HG03575 (cell line): ENCODE measurements around the gene UBE2O.

ENCODE experiments used
- ATAC-seq: cut with Tn5 transposase; IDR thresholded peaks from one replicate; pipeline ENCODE4 v1.9.1; 2021; ENCODE audit not compliant: unreplicated experiment, insufficient number of reproducible peaks, low FRiP score; ENCODE audit errors: extremely low read depth

The UBE2O gene

GRCh38 chr17:76452660-76453430, at the start of gene UBE2O:
TSS of gene UBE2O (minus strand) at chr17:76453152. CDS start at chr17:76453141, 11 bp downstream.
- no peak for ATAC-seq

DNA sequence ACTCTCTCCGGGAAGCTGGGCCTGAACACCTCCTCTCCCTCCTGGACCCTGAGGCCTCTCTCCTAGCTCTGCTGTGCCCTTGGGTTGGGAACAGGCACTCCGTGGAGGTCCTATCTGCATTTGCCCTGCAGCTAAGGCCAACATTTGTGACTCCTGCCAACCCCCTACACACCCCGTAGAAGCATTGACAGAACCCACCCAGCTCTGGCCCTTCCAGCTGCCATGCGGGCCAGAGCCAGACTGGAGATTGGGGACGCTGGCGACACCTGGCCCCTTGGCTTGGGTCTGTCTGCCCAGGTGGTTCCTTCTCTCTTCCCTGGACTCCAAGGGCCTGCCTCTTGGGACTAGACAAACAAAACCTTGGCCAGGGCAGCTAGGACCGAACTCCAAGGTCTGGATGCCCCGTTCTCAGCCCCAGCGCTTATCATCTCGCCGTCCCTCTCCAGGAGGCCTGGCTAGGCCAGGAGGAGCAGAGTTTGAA, 48.9 kb upstream of the UBE2O start:
- ATAC-seq = no peak

DNA sequence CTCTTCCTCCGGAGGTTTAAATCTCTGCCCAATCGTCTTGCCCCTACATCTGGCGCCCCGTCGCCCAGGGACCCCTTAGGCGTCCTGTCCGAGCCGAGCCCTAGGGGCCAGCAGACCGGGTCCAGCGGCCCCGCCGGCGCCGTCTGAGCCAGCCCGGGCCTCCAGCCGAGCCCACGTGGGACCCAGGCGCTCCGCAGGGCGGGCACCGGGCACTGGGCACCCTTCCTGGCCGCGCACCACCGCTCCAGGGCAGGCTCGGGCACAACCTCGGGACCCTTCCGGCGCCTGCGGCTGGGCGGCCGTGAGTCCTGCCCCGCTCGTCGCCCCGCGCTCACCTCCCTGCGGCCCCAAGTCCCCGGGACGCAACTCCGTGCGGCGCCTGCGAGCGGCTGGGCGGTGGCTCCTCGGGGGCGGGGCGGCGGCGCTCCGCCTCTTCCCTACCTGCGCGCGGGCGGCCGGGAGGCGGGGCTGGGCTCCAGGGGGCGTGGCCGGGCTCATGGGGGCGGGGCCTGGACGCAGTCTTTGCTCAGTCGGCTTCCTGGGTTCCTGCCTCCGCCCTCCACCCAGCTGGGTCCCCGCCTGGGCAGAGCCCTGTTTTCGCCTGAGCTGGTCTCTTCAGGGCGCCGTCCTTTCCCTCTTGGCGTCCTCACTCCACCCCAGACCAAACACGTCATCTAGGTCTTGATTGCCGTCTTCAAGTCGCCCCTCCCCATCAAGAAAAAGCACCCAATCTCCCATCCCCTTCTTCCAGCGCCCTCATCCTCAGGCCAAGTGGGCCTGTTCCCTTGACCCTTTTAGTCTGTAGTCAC, 48.3 kb upstream of the UBE2O start, which contains the start of gene RHBDF2:
RHBDF2 (minus strand) TSS at position 406 of the 809 bp plus-strand sequence. CDS start 19,899 bp downstream, outside the sequence.
- ATAC-seq = no peak

DNA sequence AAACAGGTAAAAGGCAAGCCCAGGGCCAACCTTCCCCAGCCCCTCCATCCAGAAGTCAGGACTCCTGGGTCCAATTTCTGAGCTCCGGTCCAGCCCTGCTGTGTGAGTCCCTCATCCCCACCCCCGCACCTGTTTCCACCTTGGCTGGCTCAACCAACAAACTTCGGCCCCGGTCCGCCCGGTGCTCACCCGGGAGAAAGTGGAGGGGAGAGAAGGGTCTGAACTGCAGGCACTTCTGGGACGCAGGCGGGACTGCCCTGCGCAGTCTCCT, 47.7 kb upstream of the UBE2O start:
- no peak for ATAC-seq

- ATAC-seq = no peak
Measured at GRCh38 chr17:76500074-76500746, 47.3 kb upstream of the UBE2O start.

GRCh38 chr17:76499267-76499667, 46.3 kb upstream of the UBE2O start:
- ATAC-seq = no peak

GRCh38 chr17:76498876-76499251, 45.9 kb upstream of the UBE2O start:
- no peak for ATAC-seq

DNA sequence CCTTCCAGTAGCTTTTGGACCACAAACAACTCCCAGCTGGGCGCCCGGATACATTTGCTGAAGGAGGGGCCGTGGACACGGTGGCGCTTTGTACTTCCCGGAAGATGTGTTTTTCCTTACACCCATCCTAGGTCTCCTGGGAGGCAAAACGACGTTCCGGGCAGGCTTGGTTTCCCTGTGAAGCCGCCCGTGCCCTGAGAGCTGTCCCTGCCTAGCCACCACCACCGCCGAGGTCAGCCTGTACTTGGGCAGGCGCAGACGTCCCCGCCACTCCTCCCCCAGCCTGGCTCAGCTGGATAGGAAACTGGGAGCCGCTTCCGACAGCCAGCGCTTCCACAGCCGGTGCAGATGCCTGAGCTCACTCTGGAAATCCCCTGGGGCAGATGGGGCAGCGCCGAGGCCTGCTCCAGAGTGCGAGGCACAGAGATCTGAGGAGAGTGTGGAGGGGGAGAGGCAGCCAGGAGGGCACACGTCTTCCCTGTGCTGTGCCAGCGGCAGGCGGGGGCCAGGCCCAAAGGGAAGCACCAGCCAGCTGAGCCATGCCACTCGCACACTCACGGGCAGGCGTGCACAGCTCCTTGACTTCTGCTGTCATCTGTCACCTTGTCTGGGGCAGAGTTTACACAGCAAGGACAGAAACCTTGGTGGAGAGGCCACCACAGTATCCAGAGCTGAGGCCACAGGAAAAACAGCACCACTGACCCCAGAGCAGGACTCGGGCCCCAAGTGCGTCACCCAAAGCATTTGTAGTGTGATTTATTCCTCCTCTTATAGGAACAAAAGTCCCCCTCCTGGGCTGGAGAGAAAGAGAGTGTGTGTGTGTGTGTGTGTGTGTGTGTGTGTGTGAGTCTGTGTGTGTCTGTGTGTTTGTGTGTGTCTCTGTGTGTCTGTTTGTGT, 45.3 kb upstream of the UBE2O start:
- no peak for ATAC-seq

GRCh38 chr17:76497699-76497978, 44.7 kb upstream of the UBE2O start:
- ATAC-seq = no peak

- no peak for ATAC-seq
Measured at GRCh38 chr17:76496464-76496863, 43.5 kb upstream of the UBE2O start.

DNA sequence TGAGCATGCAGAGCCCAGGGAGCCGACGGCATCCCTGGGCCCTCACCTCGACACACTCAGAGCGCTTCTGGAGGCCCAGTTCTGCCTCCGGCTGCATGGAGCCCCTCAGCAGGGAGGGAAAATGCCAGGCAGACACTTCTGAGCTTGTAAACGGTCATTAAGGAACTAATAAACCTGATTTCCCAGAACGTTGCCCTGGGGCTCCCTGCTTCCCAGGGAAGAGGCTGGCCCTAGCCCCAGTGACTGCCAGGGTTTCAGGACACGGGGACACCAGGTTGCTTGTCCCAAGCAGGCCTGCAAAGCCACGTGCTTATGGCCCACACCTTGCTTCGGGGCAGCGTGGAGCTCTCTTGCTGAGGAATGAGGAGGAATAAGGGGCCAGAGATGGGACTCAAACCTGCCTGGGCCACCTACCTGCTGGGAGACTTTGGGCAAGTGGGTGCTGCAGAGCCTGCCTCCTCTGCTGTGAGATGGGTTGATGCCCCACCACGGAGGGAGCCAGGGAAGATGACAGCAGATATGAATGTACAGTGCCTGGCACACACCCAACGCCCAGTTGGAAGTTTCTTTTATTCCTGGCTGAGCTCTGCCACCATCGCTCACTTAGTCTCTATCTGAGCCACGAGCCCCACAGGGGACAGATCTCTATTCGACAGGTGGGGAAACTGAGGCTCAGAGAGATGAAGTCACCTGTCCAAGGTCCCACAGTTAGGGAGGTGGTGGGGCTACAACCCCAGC, 42.9 kb upstream of the UBE2O start:
- ATAC-seq = no peak

DNA sequence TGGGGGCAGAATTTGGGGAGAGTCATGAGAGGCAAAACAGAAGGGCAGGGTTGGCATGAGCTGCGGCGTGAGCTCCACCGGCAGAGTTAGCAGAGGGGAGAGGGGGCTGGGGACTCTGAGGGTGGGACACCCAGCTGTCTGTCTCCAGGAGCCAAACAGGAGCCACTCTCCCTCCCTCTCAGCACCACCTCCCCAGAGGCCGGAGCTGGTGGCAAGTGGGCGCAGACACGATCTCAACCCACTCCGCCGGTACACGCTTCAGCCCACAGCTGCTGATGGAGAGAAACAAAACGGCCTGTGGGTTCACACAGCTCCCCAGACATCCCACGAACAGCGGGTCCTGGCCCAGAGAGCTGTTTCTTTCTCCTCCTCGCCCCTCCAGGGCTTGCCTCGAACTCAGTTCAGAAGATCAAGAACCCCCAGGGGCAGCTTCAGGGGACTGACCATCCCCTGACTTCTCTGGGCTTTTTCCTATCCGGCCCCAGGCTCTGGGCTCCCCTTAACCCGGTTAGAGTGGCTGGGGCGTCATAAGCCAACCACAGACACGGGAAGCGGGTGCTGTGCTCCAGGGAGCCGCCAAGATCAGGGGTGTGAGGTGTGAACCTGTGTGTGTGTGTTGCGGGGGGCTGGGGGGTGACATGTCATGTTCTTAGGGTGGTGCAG, 40.7 kb upstream of the UBE2O start:
- no peak for ATAC-seq

DNA sequence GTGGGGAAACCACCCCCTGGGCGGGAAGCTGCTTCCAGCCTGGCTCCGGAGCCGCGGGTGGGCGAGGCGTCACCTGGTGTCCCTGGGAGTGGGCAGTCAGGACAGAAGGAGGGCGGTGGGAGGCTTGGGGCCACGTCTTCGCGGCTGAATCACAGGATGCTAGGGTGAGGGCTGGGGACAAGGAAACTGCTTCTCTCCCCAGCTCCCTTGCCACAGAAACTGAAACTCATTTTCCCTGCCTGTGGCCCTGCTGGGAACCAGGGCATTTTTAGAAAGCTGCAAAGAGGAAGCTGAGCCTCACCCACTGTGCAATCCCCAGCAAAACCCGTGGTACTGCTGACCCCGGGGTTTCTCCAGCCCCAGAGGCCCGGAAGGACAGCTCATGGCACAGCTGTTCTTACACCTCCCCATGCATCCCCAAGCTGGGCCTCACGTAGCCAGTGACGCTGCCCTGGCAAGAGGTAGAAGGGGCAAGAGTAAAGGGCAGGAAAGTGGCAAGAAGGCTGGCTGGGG, 40.1 kb upstream of the UBE2O start:
- ATAC-seq = no peak

DNA sequence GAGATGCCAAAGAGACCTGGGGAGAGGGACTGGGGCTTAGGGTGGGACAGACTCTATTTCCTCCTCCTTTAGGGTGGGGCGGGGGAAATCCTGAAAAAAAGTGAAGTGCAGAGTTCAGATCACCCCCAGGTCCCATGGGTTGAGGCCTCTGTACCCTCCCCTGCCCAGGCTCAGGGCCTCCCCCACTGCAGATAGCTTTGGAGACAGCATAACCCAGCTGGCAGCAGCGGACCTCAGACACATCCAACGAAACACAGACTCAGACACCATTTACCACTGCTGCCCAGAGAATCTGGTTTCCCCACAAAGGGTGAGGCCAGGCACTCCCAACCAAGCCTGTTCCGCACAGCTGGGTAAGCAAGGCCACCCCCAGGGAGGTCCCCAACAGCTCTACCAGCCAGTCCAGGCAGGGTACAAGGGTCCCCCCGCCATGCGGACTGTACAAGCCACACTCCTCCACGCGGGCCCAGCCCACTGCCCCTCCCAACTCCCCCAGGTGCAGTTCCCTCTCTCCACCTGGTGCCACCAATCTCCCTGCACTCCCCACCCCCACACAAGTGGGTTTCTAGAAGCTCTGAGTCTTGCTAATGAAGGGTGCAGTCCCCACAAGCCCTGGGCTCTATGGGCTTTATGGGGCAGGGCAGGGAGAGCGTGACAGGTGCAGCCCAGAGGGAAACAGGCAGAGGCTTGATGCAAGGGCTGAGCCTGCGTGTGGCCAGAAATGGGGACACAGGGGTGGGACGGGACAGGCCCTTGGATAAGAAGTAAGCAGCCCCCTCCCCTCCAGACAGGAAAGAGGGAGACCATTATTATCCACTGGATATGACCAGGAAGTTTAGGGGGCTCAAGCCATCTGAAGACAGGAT, 39.4 kb upstream of the UBE2O start:
- ATAC-seq = no peak

- ATAC-seq = no peak
Measured at GRCh38 chr17:76491271-76492122, 38.5 kb upstream of the UBE2O start.

GRCh38 chr17:76490112-76490710, 37.3 kb upstream of the UBE2O start:
- ATAC-seq = no peak
